Gastroesophageal sphincter (tissue), 3 donors: ENCODE measurements around the gene RAB5IF.

Source experiments
- CTCF ChIP-seq, 4 experiments: fragments of 200-600 bp in 2 of 4; fragments of 450-650 bp in 2 of 4; sonication (generic) in 1 of 4; IDR thresholded peaks; one replicate each; pipeline ENCODE4 v1.5.1; 2017 to 2019; ENCODE audit warnings: antibody characterized with exemption in 4 of 4, mild to moderate bottlenecking in 2 of 4, moderate library complexity in 2 of 4
- POLR2A ChIP-seq, 2 donors: fragments of 450-650 bp; IDR thresholded peaks; one replicate each; pipeline ENCODE4 v1.6.1; 2017; ENCODE audit warnings: antibody characterized with exemption in 2 of 2, mild to moderate bottlenecking in 2 of 2, moderate library complexity in 1 of 2

DNA sequence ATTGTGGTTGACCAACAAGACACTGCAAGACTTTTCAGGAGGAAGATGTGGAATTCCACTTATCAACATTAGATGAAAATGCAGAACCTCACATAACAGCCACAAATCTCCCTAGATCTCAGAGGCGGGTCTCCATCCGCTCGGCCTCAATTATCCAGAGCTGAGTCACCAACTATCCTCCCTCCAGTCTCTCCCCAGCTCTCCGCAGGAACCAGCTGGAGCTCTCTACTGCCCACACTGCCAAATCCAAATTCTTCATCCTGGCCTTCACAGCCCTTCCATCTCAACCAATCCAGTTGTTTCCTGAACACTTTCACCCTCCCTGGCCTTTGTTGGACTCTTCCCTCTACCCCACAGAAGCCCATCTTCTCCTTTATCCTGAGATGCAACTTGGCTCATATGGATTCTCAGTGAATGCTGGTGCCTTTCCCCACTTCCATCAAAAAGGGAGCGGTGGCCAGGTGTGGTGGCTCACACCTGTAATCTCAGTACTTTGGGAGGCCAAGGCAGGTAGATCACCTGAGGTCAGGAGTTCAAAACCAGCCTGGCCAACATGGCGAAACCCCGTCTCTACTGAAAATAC lies 35.6 kb upstream of the RAB5IF start:
- no peak for TF ChIP-seq CTCF (IDR thresholded peaks at IDR 0.05)
- TF ChIP-seq POLR2A (IDR thresholded peaks at IDR 0.05): no peak
